ENCODE data around the gene ORC6.

DNA sequence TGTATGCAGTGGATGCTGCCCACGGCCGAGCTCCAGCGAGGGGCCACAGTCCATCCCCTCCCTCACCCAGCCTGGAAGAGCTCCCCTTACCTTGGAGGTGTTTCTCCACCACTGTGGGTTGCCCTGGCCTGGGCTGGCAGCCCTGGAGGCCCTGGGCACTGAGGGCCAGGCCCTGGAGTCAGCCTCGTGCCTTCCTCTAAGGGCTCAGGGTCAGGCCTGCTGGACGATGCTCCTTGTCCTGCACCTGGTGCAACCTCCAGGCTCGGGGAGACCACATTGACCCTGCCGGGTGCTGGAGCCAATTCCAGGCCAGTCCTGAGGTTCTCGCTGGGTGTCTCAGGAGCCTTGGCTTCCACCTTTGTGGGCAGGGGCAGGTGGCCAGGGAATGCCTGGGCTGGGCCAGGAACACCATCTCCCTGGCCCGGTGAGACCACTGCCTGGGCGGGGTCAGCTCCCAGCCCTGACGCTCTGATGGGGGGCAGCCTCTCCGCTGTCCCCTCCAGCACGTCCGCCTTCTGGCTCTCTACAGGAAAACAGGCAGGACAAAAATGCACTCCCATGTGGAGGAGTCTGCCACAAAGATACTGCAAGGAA lies 48.3 kb downstream of the ORC6 start:
- TF ChIP-seq, protein P1, sequence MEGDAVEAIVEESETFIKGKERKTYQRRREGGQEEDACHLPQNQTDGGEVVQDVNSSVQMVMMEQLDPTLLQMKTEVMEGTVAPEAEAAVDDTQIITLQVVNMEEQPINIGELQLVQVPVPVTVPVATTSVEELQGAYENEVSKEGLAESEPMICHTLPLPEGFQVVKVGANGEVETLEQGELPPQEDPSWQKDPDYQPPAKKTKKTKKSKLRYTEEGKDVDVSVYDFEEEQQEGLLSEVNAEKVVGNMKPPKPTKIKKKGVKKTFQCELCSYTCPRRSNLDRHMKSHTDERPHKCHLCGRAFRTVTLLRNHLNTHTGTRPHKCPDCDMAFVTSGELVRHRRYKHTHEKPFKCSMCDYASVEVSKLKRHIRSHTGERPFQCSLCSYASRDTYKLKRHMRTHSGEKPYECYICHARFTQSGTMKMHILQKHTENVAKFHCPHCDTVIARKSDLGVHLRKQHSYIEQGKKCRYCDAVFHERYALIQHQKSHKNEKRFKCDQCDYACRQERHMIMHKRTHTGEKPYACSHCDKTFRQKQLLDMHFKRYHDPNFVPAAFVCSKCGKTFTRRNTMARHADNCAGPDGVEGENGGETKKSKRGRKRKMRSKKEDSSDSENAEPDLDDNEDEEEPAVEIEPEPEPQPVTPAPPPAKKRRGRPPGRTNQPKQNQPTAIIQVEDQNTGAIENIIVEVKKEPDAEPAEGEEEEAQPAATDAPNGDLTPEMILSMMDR (IDR thresholded peaks at IDR 0.05) = no peak
- no peak for TF ChIP-seq POLR2A (IDR thresholded peaks at IDR 0.05)
